K562 (cell line): ENCODE measurements around the gene BOLA3. TPM values are rescaled to one million over a fixed set of nuclear protein-coding genes. Genes with fewer than 3 reads are reported as not detected.

Source experiments
- CHD7 ChIP-seq: fragments of 200-600 bp; sonication (generic); IDR thresholded peaks from one replicate; pipeline ENCODE4 v1.6.1; 2012; ENCODE audit warnings: mild to moderate bottlenecking, low read depth, low read length, inconsistent platforms
- GTF3C2 ChIP-seq: IDR thresholded peaks from 3 replicates; pipeline ENCODE4 v1.6.1; 2011; ENCODE audit warnings: borderline replicate concordance, mild to moderate bottlenecking, moderate library complexity; ENCODE audit not compliant: insufficient read length; ENCODE audit errors: extremely low read depth
- HEY1 ChIP-seq: fragments of 250-450 bp; sonication (Bioruptor Pico); IDR thresholded peaks from 2 replicates; pipeline ENCODE4 v1.5.0; 2020; ENCODE audit warnings: mild to moderate bottlenecking, moderate library complexity, borderline replicate concordance
- HNRNPL ChIP-seq: fragments of 200-400 bp; formaldehyde crosslinking; IDR thresholded peaks from 2 replicates; pipeline ENCODE4 v1.6.1; 2017; ENCODE audit warnings: low read depth, mild to moderate bottlenecking, low read length
- PHF21A ChIP-seq: fragments of 450-650 bp; IDR thresholded peaks from 2 replicates; pipeline ENCODE4 v1.6.1; 2017; ENCODE audit warnings: low read depth, borderline replicate concordance
- UBTF ChIP-seq, 2 experiments: IDR thresholded peaks; 2 replicates each; pipeline ENCODE4 v1.6.1; 2012; ENCODE audit warnings: improper control_type of control experiment in 2 of 2, low read depth in 2 of 2, low read length in 2 of 2, borderline replicate concordance in 1 of 2
- polyA plus RNA-seq, 8 experiments: library from polyadenylated mRNA; depleted of rRNA in 4 of 8; stranded (reverse) in 5 of 8; unstranded in 3 of 8; fragments of >200 nt; fragmentation: Nextera tagmentation in 2 of 8; fragmentation: Illumina TruSeq in 1 of 8; extraction: Ambion mirVana in 2 of 8; extraction: Trizol in 1 of 8; gene quantifications; 2 replicates each; pipeline versions ENCODE4 v1.2.1 to v1.2.3, GENCODE V29; 2011 to 2014; ENCODE audit warnings: inconsistent platforms in 1 of 8, missing spikeins in 1 of 8
- total RNA-seq, 7 experiments: library from RNA; depleted of rRNA in 6 of 7; stranded (reverse); fragments of >200 nt in 6 of 7; fragmentation: Illumina TruSeq in 2 of 7; extraction: Trizol in 2 of 7; gene quantifications; 2 replicates each; pipeline versions ENCODE4 v1.2.1 to v1.2.3, GENCODE V29; 2011 to 2021; ENCODE audit warnings: low replicate concordance in 1 of 7

Gene BOLA3
- total and polyA plus RNA-seq, 9 of the 15 experiments (the other 6 are each of a cell fraction or from before 2014, with no cell fraction given): 149 to 619 (median 255) TPM

- no peak for TF ChIP-seq CHD7
- TF ChIP-seq HEY1: no peak
- no peak for TF ChIP-seq PHF21A
- TF ChIP-seq UBTF (IDR thresholded peaks at IDR 0.05; ENCODE audit: borderline replicate concordance in 1 of 2, low read depth in 2 of 2, low read length in 2 of 2): peak; percentile 74 to 79; a peak in 1 of 4 replicates
- no peak for TF ChIP-seq GTF3C2
- peak; percentile 74 for TF ChIP-seq HNRNPL
Measured at GRCh38 chr2:74178211-74179062, 30.7 kb upstream of the BOLA3 start, which contains the start of gene MOB1A (continued).
